BE2C (cell line): Measurements from ENCODE around the gene CCNI2.
"Not testable (repeated sequence)": the region's sequence is repeated elsewhere in the genome, so short reads cannot be mapped to it uniquely, and the experiment has no call there.

Experiments
- DNase-seq: peaks from one replicate; pipeline ENCODE4 v3.0.0-alpha.2; 2020
- H3K27me3 ChIP-seq: fragments of 250-450 bp; sonication (Bioruptor Pico); 2 replicates; pipeline ENCODE4 v1.5.1; 2020; ENCODE audit warnings: mild to moderate bottlenecking
- H3K36me3 ChIP-seq: fragments of 250-450 bp; sonication (Bioruptor Pico); 2 replicates; pipeline ENCODE4 v1.5.1; 2020; ENCODE audit warnings: mild to moderate bottlenecking
- H3K4me1 ChIP-seq: fragments of 250-450 bp; sonication (Bioruptor Pico); 2 replicates; pipeline ENCODE4 v1.5.1; 2020
- H3K4me3 ChIP-seq: 2 replicates; pipeline ENCODE4 v1.5.1; 2011; ENCODE audit warnings: low read depth, low read length
- H3K9me3 ChIP-seq: fragments of 250-450 bp; sonication (Bioruptor Pico); 2 replicates; pipeline ENCODE4 v1.5.1; 2020
- TF ChIP-seq, protein P1 (sequence below): IDR thresholded peaks from 2 replicates; pipeline ENCODE4 v1.5.1; 2012; ENCODE audit warnings: mild to moderate bottlenecking, low read depth, low read length

CCNI2 gene

GRCh38 chr5:132791026-132791425, 43.8 kb downstream of the CCNI2 start:
- peaks cover 16% of the 10 kb centered on the region for H3K4me1 ChIP-seq
- H3K4me3 ChIP-seq = no peak overlapping the region
- H3K36me3 ChIP-seq = no peaks in the 10 kb centered on the region
- H3K27me3 ChIP-seq = no peaks in the 10 kb centered on the region
- TF ChIP-seq, protein P1, sequence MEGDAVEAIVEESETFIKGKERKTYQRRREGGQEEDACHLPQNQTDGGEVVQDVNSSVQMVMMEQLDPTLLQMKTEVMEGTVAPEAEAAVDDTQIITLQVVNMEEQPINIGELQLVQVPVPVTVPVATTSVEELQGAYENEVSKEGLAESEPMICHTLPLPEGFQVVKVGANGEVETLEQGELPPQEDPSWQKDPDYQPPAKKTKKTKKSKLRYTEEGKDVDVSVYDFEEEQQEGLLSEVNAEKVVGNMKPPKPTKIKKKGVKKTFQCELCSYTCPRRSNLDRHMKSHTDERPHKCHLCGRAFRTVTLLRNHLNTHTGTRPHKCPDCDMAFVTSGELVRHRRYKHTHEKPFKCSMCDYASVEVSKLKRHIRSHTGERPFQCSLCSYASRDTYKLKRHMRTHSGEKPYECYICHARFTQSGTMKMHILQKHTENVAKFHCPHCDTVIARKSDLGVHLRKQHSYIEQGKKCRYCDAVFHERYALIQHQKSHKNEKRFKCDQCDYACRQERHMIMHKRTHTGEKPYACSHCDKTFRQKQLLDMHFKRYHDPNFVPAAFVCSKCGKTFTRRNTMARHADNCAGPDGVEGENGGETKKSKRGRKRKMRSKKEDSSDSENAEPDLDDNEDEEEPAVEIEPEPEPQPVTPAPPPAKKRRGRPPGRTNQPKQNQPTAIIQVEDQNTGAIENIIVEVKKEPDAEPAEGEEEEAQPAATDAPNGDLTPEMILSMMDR = no peak
- no peaks in the 10 kb centered on the region for H3K9me3 ChIP-seq
- DNase-seq = no peak

- TF ChIP-seq, protein P1 = no peak
- DNase-seq = no peak
- no peaks in the 10 kb centered on the region for H3K9me3 ChIP-seq
Measured at GRCh38 chr5:132797651-132798050, 50.4 kb downstream of the CCNI2 start.

GRCh38 chr5:132799392-132799791, 52.2 kb downstream of the CCNI2 start:
- no peak overlapping the region for H3K4me3 ChIP-seq
- TF ChIP-seq, protein P1 = no peak
- no peaks in the 10 kb centered on the region for H3K4me1 ChIP-seq
- no peaks in the 10 kb centered on the region for H3K9me3 ChIP-seq
- H3K36me3 ChIP-seq = no peaks in the 10 kb centered on the region
- H3K27me3 ChIP-seq = no peaks in the 10 kb centered on the region
- no peak for DNase-seq

More at GRCh38 chr5:132797651-132798050, 50.4 kb downstream of the CCNI2 start:
- H3K27me3 ChIP-seq = no peaks in the 10 kb centered on the region
- H3K36me3 ChIP-seq = no peaks in the 10 kb centered on the region
- H3K4me1 ChIP-seq = no peaks in the 10 kb centered on the region
- no peak overlapping the region for H3K4me3 ChIP-seq

- Histone ChIP-seq H3K9me3 (no peaks in the 10 kb centered on the region), H3K4me3 (no peak overlapping the region), H3K4me1 (no peaks in the 10 kb centered on the region), H3K36me3 (no peaks in the 10 kb centered on the region), H3K27me3 (no peaks in the 10 kb centered on the region)
- no peak for DNase-seq
- TF ChIP-seq, protein P1 = no peak
Measured at GRCh38 chr5:132800545-132800944, 53.3 kb downstream of the CCNI2 start.

DNA sequence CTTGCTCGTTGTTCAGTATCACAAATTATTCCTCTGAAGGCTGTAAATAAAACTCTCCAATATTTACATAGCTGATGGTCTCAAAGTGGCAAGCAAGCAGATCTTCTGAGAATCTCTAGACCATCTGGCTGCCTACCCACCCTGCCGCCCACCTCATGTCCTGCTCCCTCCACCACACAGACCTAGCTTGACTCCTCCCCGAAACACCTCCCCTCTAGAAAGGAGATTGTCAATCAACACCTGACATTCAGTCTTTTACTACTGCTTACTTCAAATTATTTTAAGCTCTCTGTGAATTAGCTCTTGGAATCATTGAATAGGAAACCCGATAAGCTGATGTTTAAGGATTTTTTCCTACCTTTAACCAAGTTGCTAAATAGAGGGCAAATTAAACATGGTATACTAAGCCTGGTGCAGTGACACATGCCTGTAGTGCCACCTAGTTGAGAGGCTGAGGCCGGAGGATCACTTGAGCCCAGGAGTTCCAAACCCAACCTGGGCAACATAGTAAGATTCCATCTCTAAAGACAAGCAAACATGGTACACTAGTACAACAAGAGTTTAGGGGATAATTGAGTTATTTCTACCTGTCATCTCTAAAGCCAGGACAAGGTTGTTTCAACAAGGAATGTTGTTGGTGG, 54.9 kb downstream of the CCNI2 start:
- Histone ChIP-seq H3K9me3 (no peaks in the 10 kb centered on the region), H3K4me3 (no peak overlapping the region), H3K27me3 (no peaks in the 10 kb centered on the region), H3K36me3 (no peaks in the 10 kb centered on the region), H3K4me1 (no peaks in the 10 kb centered on the region; the same call in 1 of the 2 replicates)
- TF ChIP-seq, protein P1 = no peak
- DNase-seq = no peak

GRCh38 chr5:132802685-132803066, 55.5 kb downstream of the CCNI2 start:
- not testable (repeated sequence) for H3K4me3 ChIP-seq, H3K9me3 ChIP-seq, H3K4me1 ChIP-seq, H3K27me3 ChIP-seq, DNase-seq, H3K36me3 ChIP-seq
